Transverse colon (tissue), 4 donors: ENCODE data around the gene CPA1. TPM values are rescaled to one million over a fixed set of nuclear protein-coding genes. Genes with fewer than 3 reads are reported as not detected.
"Not testable (repeated sequence)": the region's sequence is repeated elsewhere in the genome, so short reads cannot be mapped to it uniquely, and the experiment has no call there.

Experiments
- DNase-seq: peaks from one replicate; pipeline ENCODE4 v3.0.0-alpha.2; 2019
- H3K27ac ChIP-seq, 4 donors: fragments of 200-600 bp; sonication (generic); 2 replicates each; pipeline ENCODE4 v1.5.1; 2016 to 2018; ENCODE audit warnings: inconsistent platforms in 4 of 4
- H3K27me3 ChIP-seq: fragments of 200-600 bp; sonication (generic); 2 replicates; pipeline ENCODE4 v1.5.1; 2017; ENCODE audit warnings: inconsistent platforms
- H3K36me3 ChIP-seq, 4 donors: fragments of 200-600 bp; sonication (generic); 2 replicates each; pipeline ENCODE4 v1.5.1; 2017 to 2019; ENCODE audit warnings: inconsistent platforms in 4 of 4
- H3K4me1 ChIP-seq, 4 donors: fragments of 200-600 bp; sonication (generic); 2 replicates each; pipeline ENCODE4 v1.5.1; 2017 to 2020; ENCODE audit warnings: inconsistent platforms in 4 of 4
- H3K4me3 ChIP-seq, 4 donors: fragments of 200-600 bp; sonication (generic); 1 replicate in 1 of 4; 2 replicates in 3 of 4; pipeline versions ENCODE4 v1.5.1 to v1.6.1; 2017 to 2019; ENCODE audit warnings: inconsistent platforms in 4 of 4
- H3K9me3 ChIP-seq, 2 donors: fragments of 200-600 bp; sonication (generic); 2 replicates each; pipeline ENCODE4 v1.5.1; 2017 to 2019; ENCODE audit warnings: inconsistent platforms in 2 of 2
- EP300 ChIP-seq: sonication (generic); formaldehyde crosslinking; IDR thresholded peaks from one replicate; pipeline ENCODE4 v1.6.1; 2017; ENCODE audit warnings: antibody characterized with exemption, low read depth
- POLR2A ChIP-seq: fragments of 450-650 bp; IDR thresholded peaks from one replicate; pipeline ENCODE4 v1.6.1; 2016; ENCODE audit warnings: antibody characterized with exemption, mild to moderate bottlenecking, moderate library complexity
- POLR2AphosphoS5 ChIP-seq, 3 donors: sonication (generic); formaldehyde crosslinking; IDR thresholded peaks; one replicate each; pipeline ENCODE4 v1.6.1; 2016; ENCODE audit warnings: antibody characterized with exemption in 3 of 3
- WGBS, 2 donors: methylation state at CpG; one replicate each; pipeline ENCODE4 v1.1.5; 2018; ENCODE audit warnings: low coverage in 1 of 2; 5-methylcytosine and 5-hydroxymethylcytosine counted together
- in situ Hi-C, 4 donors: fragments of 200-750 bp; cut with MboI; loops; one replicate each; pipeline versions ENCODE4 v1.15.0 to v1.15.1; 2017; ENCODE audit warnings: low sequenced_read_pairs in 3 of 4, low pct_ligation_motif_present in 1 of 4, low pct_unique_long_range_greater_than_20kb in 1 of 4
- intact Hi-C: fragments of 100-400 bp; cut with DNase I; formaldehyde crosslinking; loops from one replicate; pipeline ENCODE4 v1.15.1; 2023; ENCODE audit warnings: low total_unique reads
- total RNA-seq, 4 donors: library from RNA; depleted of rRNA; stranded (reverse); fragments of >200 nt; gene quantifications; one replicate each; pipeline ENCODE4 v1.1.0, GENCODE V29; 2016
- TF ChIP-seq, protein P1 (sequence below), 5 experiments: fragments of 200-600 bp in 3 of 5; fragments of 450-650 bp in 2 of 5; sonication (generic) in 3 of 5; IDR thresholded peaks; 1 replicate in 2 of 5; 2 replicates in 3 of 5; pipeline ENCODE4 v1.5.1; 2016 to 2017; ENCODE audit warnings: antibody characterized with exemption in 5 of 5, inconsistent platforms in 3 of 5, mild to moderate bottlenecking in 2 of 5, moderate library complexity in 1 of 5

Gene CPA1
- total RNA-seq, 4 donors from 2014 or later: not detected

DNA sequence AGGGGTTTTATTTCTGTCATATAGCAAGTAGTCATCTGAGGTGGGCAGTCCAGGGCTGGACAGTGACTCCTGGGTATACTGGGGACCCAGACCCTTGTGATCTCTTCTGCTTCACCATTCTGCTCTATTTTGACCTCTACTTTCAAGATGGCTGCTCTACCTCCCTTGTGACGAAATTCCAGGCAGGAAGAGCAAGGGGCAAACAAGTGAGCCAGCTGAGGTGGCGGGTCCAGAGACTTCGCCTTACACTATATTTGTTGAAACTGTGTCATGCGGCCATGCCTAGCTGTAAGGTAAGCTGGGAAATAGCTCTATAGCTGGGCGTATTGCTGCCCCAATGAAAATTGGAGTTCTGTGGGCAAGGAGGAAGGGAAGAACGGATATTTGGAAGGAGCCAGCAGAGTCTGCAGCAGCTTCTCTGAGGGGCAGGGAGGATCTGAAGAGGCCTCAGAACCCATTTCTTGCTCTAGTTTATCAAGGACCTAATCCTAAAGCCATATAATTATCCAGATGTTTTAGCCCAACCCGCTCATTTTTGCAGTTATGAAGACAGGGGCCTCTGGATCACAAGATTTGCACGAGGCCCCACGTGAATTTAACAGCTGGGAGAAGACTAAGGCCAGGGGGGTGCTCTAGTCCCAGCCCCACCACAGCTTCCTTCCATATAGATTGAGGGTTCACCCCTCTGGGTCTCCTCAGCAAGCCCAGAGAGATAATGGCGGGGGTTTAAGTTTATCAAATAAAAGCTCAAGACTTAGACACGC, 7.7 kb upstream of the CPA1 start:
- no peak for DNase-seq
- intact Hi-C loops: no loop called here
- Histone ChIP-seq H3K9me3 (peaks cover 0 to 4% of the 10 kb centered on the region in 2 donors), H3K27me3 (no peaks in the 10 kb centered on the region), H3K36me3 (no peaks in the 10 kb centered on the region), H3K4me1 (peaks cover 7 to 33% (median 16%) of the 10 kb centered on the region in 4 donors), H3K27ac (peak overlapping the region; percentile 86 to 91 (median 88)), H3K4me3 (no peak overlapping the region)
- TF ChIP-seq, protein P1, sequence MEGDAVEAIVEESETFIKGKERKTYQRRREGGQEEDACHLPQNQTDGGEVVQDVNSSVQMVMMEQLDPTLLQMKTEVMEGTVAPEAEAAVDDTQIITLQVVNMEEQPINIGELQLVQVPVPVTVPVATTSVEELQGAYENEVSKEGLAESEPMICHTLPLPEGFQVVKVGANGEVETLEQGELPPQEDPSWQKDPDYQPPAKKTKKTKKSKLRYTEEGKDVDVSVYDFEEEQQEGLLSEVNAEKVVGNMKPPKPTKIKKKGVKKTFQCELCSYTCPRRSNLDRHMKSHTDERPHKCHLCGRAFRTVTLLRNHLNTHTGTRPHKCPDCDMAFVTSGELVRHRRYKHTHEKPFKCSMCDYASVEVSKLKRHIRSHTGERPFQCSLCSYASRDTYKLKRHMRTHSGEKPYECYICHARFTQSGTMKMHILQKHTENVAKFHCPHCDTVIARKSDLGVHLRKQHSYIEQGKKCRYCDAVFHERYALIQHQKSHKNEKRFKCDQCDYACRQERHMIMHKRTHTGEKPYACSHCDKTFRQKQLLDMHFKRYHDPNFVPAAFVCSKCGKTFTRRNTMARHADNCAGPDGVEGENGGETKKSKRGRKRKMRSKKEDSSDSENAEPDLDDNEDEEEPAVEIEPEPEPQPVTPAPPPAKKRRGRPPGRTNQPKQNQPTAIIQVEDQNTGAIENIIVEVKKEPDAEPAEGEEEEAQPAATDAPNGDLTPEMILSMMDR (IDR thresholded peaks at IDR 0.05): no peak
- TF ChIP-seq EP300 (no peak), POLR2AphosphoS5 (IDR thresholded peaks at IDR 0.05) (no peak), POLR2A (no peak)
- 82 to 93% methylated on average over 4 to 11 of the region's 11 CpGs for WGBS, 2 donors
- in situ Hi-C loops: no loop called here

DNA sequence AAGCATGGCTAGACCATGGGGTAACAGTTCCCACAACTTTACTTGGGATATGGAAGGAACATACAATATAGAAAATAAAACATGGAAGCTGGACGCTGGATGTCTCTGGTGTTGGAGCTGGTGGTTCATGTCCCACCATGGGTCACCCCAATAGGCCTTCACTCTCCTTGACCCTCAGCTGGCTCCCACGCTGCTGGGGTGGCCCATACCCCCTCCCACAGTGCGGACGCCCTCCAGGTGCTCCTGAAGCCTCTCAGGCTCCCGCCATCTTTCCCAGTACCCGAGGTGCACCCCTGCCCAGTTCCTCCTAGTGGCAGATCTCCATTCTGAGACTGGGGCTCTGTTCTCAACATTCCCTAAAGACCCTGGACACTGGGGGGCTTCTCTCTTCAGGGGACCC, 5.8 kb upstream of the CPA1 start:
- TF ChIP-seq POLR2A (no peak), POLR2AphosphoS5 (IDR thresholded peaks at IDR 0.05) (no peak), EP300 (no peak)
- TF ChIP-seq, protein P1 (IDR thresholded peaks at IDR 0.05): no peak
- intact Hi-C loops: no loop called here

DNA sequence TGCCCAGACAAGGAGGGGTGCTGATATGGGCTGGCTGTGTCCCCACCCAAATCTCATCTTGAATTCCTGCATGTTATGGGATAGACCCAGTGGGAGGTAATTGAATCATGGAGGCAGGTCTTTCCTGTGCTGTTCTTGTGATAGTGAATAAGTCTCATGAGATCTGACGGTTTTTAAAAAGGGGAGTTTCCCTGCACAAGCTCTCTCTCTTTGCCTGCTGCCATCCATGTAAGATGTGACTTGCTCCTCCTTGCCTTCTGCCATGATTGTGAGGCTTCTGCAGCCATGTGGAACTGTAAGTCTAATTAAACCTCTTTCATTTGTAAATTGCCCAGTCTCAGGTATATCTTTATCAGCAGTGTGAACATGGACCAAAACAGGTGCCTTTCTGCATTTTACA, 3.8 kb upstream of the CPA1 start:
- H3K9me3 ChIP-seq, H3K27me3 ChIP-seq, DNase-seq, in situ Hi-C loops, H3K4me3 ChIP-seq, H3K27ac ChIP-seq, H3K36me3 ChIP-seq, intact Hi-C loops: not testable (repeated sequence)
- H3K4me1 ChIP-seq: peaks cover 7 to 22% (median 13%) of the 10 kb centered on the region in 4 donors
- WGBS, 2 donors: 33 to 88% methylated on average over 1 of the region's 1 CpG

More for the DNA sequence above, 5.8 kb upstream of the CPA1 start:
- peaks cover 0 to 4% of the 10 kb centered on the region in 2 donors for H3K9me3 ChIP-seq
- H3K27me3 ChIP-seq: no peaks in the 10 kb centered on the region
- no peak for DNase-seq
- in situ Hi-C loops: no loop called here
- H3K4me3 ChIP-seq: no peak overlapping the region
- WGBS, 2 donors: 79 to 89% methylated on average over 3 to 6 of the region's 6 CpGs
- no peaks in the 10 kb centered on the region for H3K36me3 ChIP-seq
- peaks cover 7 to 33% (median 14%) of the 10 kb centered on the region in 4 donors for H3K4me1 ChIP-seq
- H3K27ac ChIP-seq: peak overlapping the region; percentile 86 to 91 (median 88)

DNA sequence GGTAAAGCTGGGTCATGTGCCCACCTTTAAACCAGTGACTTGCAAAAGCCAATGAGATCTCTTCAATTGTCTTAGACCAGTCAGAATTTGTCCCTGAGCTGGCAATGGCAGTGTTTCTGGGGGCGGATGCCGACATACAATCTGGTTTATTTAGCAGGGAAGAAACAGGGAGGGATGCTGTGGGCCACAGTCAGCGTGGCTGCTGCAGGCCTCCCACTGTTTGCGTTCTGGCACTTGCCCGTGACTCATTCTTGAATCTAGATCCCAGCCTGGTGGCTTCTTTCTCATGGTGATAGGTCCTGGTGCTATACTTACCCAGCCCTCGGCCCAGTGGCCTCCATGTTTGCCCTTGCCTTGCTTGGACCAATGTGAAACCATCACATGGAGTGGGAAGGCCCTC, 3.1 kb upstream of the CPA1 start:
- TF ChIP-seq POLR2AphosphoS5 (IDR thresholded peaks at IDR 0.05) (no peak), EP300 (no peak), POLR2A (no peak)
- TF ChIP-seq, protein P1 (IDR thresholded peaks at IDR 0.05): no peak
- intact Hi-C loops: no loop called here
- no peak overlapping the region for H3K4me3 ChIP-seq
- H3K27ac ChIP-seq: no peak overlapping the region
- 91% methylated on average over 6 of the region's 6 CpGs; no CpG with 5 or more reads in 1 of the 2 donors for WGBS, 2 donors
- no peaks in the 10 kb centered on the region for H3K27me3 ChIP-seq
- H3K9me3 ChIP-seq: peaks cover 0 to 4% of the 10 kb centered on the region in 2 donors
- in situ Hi-C loops: no loop called here
- no peaks in the 10 kb centered on the region for H3K36me3 ChIP-seq
- no peak for DNase-seq
- peaks cover 7 to 20% (median 13%) of the 10 kb centered on the region in 4 donors for H3K4me1 ChIP-seq
